Measurements from ENCODE around the gene KLF11. TPM values are rescaled to one million over a fixed set of nuclear protein-coding genes. Genes with fewer than 3 reads are reported as not detected.

Gene KLF11
- total RNA-seq, 2 donors from 2014 or later = 3.8 to 6.1 TPM

DNA sequence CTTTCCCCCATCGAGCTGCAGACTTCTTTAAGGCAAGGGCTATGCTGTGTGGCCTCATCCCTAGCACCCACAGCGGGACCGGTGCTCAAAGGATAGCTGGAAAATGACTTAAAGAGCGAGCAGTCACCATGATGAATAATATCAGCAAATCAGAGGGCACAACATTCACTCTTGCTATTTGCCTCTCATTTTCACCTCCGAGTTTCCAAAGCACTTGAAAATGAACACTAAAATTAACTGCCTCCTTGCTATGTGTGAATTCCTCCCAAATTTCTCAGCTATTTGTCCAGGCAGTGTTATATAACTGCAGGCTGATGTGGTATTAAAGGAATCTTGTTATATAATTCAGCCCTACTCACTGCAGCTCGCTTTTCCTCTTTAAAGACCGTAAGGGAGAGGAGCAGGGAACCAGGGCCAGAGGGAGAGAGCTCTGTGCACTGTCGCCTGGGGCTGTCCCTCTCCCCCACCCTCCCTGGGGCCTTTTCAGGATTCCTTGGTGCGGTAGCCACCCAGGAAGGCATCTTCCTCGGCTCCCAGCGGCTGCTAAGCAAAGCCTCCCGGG lies 35.4 kb downstream of the KLF11 start:
- Mint-ChIP-seq H3K27ac (peak overlapping the region in 1 of 2 donors; percentile 60), H3K9me3 (no peaks in the 10 kb centered on the region), H3K27me3 (peaks cover 44 to 74% of the 10 kb centered on the region in 2 donors), H3K4me3 (peak overlapping the region; percentile 77), H3K36me3 (no peaks in the 10 kb centered on the region), H3K4me1 (ENCODE audit: low read depth in 2 of 2) (peaks cover 5 to 19% of the 10 kb centered on the region in 2 donors)
- no peak for ATAC-seq
- no peak for DNase-seq (ENCODE audit: low spot score)

DNA sequence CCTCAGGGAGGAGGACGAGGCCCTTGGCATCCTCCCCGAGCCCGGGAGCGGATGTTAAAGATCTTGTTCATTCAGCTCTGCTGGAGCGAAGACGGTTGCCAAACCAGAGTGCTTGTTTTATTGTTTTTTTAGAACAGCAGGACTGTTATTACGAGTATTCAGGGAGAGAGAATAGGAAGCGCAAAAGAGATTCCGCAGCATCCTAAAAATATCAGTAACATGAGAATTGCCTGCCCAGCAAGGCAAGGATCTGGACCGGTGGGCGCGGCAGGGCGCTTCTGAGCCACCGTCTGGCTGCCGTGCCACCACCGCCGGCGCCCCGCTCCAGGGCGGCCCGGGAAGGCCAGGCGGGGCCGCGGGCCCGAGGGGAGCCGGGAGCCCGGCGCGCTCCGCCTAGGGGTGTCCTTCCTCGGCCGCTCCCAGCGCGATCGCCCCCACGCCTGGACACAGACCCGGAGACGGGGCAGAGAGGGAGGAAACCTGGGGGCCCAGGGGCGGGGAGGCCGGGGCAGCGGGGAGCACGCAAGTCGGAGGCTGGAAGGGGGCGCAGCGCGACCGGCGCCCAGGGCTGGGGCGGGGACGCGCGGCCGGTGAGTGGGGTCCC lies 36.0 kb downstream of the KLF11 start:
- H3K4me3 Mint-ChIP-seq = peak overlapping the region; percentile 77
- H3K36me3 Mint-ChIP-seq = no peaks in the 10 kb centered on the region
- DNase-seq (ENCODE audit: low spot score) (no peak), ATAC-seq (peak; percentile 42 to 58)
- H3K4me1 Mint-ChIP-seq (ENCODE audit: low read depth in 2 of 2) = peaks cover 5 to 19% of the 10 kb centered on the region in 2 donors
- H3K27me3 Mint-ChIP-seq = peaks cover 43 to 75% of the 10 kb centered on the region in 2 donors
- H3K27ac Mint-ChIP-seq = peak overlapping the region in 1 of 2 donors; percentile 60
- no peaks in the 10 kb centered on the region for H3K9me3 Mint-ChIP-seq

DNA sequence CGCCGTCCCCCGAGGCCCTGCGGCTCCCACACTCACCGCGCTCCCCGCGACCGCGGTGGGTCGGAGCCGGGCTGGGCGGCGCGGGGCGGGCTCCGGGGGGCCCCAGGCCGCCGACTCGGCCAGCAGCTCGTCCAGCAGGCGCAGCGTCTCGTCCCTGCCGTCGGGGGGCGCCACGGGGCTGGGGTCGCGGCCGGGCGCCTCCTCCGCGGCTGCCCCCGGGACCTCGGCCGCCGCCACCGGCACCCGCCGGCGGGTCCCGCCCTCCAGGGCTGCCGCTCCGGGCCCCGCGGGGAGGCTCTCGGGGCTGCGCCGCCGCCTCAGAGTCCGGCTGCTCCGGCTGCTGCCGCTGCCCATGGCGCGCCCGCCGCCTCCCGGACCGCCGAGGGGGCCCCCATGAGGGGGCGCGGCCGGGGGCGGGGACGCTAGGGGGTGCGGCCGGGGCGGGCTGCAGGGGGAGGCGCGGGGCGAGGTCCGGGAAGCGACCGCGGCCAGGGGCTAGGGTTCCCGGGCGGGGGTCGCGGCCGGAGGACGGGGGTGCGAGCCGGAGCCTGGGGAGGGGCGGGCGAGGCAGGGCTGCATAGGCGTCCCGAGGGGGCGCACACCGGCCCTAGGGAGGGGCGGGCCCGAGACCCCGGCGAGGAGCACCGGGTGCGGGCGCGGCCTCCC lies 36.7 kb downstream of the KLF11 start, which contains the start of gene CYS1:
CYS1 (minus strand) TSS at position 542 of the 666 bp plus-strand sequence; CDS start at position 354, 188 bp downstream.
- Mint-ChIP-seq H3K36me3 (no peaks in the 10 kb centered on the region), H3K27me3 (peaks cover 45 to 78% of the 10 kb centered on the region in 2 donors), H3K4me1 (ENCODE audit: low read depth in 2 of 2) (peaks cover 5 to 19% of the 10 kb centered on the region in 2 donors), H3K4me3 (peak within 1 kb of the TSS; percentile 77), H3K9me3 (no peaks in the 10 kb centered on the region), H3K27ac (peak within 1 kb of the TSS in 1 of 2 donors; percentile 60)
- DNase-seq (ENCODE audit: low spot score) (no peak), ATAC-seq (peak; percentile 65 to 75)

- DNase-seq (ENCODE audit: low spot score) = no peak
- Mint-ChIP-seq H3K4me1 (ENCODE audit: low read depth in 2 of 2) (peaks cover 5 to 19% of the 10 kb centered on the region in 2 donors), H3K4me3 (peak overlapping the region; percentile 57), H3K27ac (peak overlapping the region in 1 of 2 donors; percentile 32), H3K36me3 (no peaks in the 10 kb centered on the region), H3K9me3 (no peaks in the 10 kb centered on the region), H3K27me3 (peaks cover 41 to 73% of the 10 kb centered on the region in 2 donors)
- peak; percentile 24 to 65 for ATAC-seq
These were observed 37.4 kb downstream of the KLF11 start for GRCh38 chr2:10080536-10081304.

DNA sequence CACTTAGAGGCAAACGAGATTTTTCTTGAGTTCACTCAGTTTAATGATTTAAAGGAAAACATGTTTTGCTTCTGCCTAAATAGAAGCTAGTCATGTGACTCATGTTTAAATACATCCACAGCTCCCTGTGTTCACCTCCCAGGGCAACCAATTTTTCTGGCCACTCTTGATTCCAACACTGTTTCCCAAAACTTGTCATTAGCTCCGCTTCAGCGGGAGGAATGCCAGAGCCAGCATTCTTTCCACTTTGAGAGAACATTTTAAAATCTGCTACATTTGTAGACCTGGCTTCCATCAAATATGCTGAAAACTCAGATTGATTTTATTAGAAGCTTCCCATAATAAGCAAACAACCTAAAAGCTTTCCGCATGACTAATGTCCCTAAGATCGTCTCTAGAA lies 39.7 kb downstream of the KLF11 start:
- H3K4me3 Mint-ChIP-seq = no peak overlapping the region
- ATAC-seq = no peak
- H3K36me3 Mint-ChIP-seq = no peaks in the 10 kb centered on the region
- DNase-seq (ENCODE audit: low spot score) = no peak
- H3K27me3 Mint-ChIP-seq = peaks cover 27 to 52% of the 10 kb centered on the region in 2 donors
- peaks cover 5 to 14% of the 10 kb centered on the region in 2 donors for H3K4me1 Mint-ChIP-seq (ENCODE audit: low read depth in 2 of 2)
- no peaks in the 10 kb centered on the region for H3K9me3 Mint-ChIP-seq
- no peak overlapping the region for H3K27ac Mint-ChIP-seq

DNA sequence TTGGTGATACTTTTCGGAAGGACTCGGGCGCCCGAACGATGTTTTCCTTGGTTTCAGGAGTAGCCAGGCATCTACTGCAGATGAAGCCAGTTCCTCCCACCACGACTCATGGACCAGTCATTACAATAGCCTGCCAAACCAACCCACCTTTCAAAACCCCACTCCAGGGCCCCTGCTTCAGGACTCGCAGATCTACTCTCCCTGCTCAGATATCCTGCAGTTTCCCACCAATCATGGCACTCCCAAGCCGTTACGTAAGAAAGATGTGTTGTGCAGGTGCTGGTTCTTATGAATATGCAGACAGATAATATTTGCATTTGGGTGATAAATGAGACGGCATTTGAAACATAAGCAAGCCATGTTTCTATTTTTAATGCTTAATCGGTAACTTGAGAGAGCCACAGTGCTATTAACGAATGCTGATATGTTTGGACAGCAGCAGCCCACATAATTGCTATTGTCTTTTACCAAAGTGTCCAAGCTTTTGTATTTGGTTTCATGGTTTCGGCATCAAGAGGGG lies 40.4 kb downstream of the KLF11 start:
- ATAC-seq (no peak), DNase-seq (ENCODE audit: low spot score) (no peak)
- H3K36me3 Mint-ChIP-seq = no peaks in the 10 kb centered on the region
- peaks cover 20 to 45% of the 10 kb centered on the region in 2 donors for H3K27me3 Mint-ChIP-seq
- no peaks in the 10 kb centered on the region for H3K9me3 Mint-ChIP-seq
- H3K4me1 Mint-ChIP-seq (ENCODE audit: low read depth in 2 of 2) = peaks cover 5 to 7% of the 10 kb centered on the region in 2 donors
- no peak overlapping the region for H3K4me3 Mint-ChIP-seq
- no peak overlapping the region for H3K27ac Mint-ChIP-seq

GRCh38 chr2:10084223-10084865 lies 41.0 kb downstream of the KLF11 start:
- Mint-ChIP-seq H3K4me1 (ENCODE audit: low read depth in 2 of 2) (peaks cover 3 to 5% of the 10 kb centered on the region in 2 donors), H3K4me3 (no peak overlapping the region), H3K27me3 (peaks cover 16 to 39% of the 10 kb centered on the region in 2 donors), H3K27ac (no peak overlapping the region), H3K36me3 (no peaks in the 10 kb centered on the region), H3K9me3 (no peaks in the 10 kb centered on the region)
- no peak for ATAC-seq
- DNase-seq (ENCODE audit: low spot score) = no peak

DNA sequence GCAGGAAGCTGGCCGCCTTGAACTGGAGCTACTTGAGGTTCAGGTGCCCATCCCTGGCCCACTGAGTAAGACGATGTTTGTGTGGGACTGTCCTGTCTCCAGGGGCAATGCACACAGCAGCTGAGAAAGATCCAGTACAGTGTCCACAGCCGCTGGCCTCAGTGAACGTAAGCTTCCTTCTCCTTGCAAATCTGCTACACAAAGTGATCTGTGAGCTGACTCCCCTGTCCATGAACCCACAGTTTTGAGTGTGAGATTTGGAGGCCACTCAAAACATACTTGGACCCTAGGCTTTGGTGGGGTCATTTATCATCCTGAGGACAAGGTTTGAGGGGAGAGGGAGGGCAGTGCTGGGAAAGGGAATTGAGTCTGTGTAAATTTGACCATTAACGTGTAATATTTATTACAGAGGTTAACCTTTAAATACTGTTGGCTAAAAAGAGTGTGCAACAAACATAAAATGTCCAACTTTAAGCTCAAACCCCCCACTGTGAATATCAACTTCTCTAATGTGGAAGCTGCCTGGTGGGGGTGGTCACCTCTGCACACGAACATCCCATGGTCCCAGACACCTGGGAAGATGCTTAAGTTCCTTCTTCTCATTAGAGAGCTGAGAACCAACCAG lies 41.8 kb downstream of the KLF11 start:
- Mint-ChIP-seq H3K9me3 (no peaks in the 10 kb centered on the region), H3K4me1 (ENCODE audit: low read depth in 2 of 2) (peaks cover 3 to 5% of the 10 kb centered on the region in 2 donors), H3K27ac (no peak overlapping the region), H3K4me3 (no peak overlapping the region), H3K36me3 (no peaks in the 10 kb centered on the region), H3K27me3 (peaks cover 16 to 39% of the 10 kb centered on the region in 2 donors)
- DNase-seq (ENCODE audit: low spot score) (no peak), ATAC-seq (no peak)

- no peak overlapping the region for H3K4me3 Mint-ChIP-seq
- no peaks in the 10 kb centered on the region for H3K9me3 Mint-ChIP-seq
- peaks cover 3 to 5% of the 10 kb centered on the region in 2 donors for H3K4me1 Mint-ChIP-seq (ENCODE audit: low read depth in 2 of 2)
- no peak for DNase-seq (ENCODE audit: low spot score)
- H3K27ac Mint-ChIP-seq = no peak overlapping the region
- H3K27me3 Mint-ChIP-seq = peaks cover 16 to 41% of the 10 kb centered on the region in 2 donors
- no peaks in the 10 kb centered on the region for H3K36me3 Mint-ChIP-seq
- no peak for ATAC-seq
These were observed 42.3 kb downstream of the KLF11 start for GRCh38 chr2:10085668-10086059.

DNA sequence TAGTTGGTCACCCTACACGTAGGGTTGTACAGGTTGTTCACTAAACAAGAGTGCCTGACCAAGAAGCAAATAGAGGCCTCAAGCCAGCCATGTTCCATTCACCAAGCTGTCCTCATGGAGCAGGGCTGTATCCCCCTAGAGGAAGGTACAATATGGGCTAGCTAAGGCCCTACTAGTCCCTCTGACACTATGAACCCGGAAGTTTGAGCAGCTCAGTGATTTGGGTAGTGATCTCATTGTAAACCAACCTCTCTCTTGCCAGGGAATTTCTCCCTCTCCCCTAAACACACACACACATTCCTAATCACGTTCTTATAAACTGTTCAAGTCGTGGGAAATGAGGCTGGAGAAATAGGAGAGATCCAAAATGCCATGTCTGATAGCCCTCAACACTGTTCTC lies 43.6 kb downstream of the KLF11 start:
- Mint-ChIP-seq H3K27ac (no peak overlapping the region), H3K4me3 (no peak overlapping the region), H3K9me3 (no peaks in the 10 kb centered on the region), H3K27me3 (peaks cover 18 to 36% of the 10 kb centered on the region in 2 donors), H3K4me1 (ENCODE audit: low read depth in 2 of 2) (peaks cover 3 to 6% of the 10 kb centered on the region in 2 donors), H3K36me3 (peaks cover 1% of the 10 kb centered on the region)
- no peak for DNase-seq (ENCODE audit: low spot score)
- no peak for ATAC-seq

DNA sequence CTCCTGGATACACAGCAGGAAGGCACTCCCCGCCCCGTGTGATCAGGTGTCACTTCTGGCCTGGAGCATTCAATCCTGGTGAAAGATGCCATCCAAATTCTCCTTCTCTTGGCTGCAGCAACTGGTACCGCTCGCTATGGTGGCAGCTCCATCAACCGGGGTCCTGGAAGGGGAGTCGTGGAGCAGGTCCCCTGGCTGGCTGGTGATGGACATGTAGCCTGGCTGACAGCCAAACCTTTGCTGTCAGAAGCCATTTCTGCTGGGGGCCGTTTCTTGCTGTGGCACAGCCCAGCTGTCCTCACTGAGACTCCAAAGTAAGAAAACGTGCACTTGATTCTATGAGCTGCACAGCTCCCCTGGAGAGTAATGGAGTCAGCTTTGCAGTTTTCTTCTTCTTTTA lies 44.0 kb downstream of the KLF11 start:
- Mint-ChIP-seq H3K27me3 (peaks cover 21 to 32% of the 10 kb centered on the region in 2 donors), H3K4me3 (no peak overlapping the region), H3K36me3 (peaks cover 5% of the 10 kb centered on the region), H3K27ac (no peak overlapping the region), H3K4me1 (ENCODE audit: low read depth in 2 of 2) (peaks cover 3 to 10% of the 10 kb centered on the region in 2 donors), H3K9me3 (no peaks in the 10 kb centered on the region)
- ATAC-seq = no peak
- DNase-seq (ENCODE audit: low spot score) = no peak

- Mint-ChIP-seq H3K9me3 (no peaks in the 10 kb centered on the region), H3K27ac (no peak overlapping the region)
- ATAC-seq = no peak
These were observed 46.3 kb downstream of the KLF11 start for GRCh38 chr2:10089565-10090190.

More at GRCh38 chr2:10089565-10090190, 46.3 kb downstream of the KLF11 start:
- peaks cover 14 to 18% of the 10 kb centered on the region in 2 donors for H3K27me3 Mint-ChIP-seq
- DNase-seq (ENCODE audit: low spot score) = no peak
- H3K4me1 Mint-ChIP-seq (ENCODE audit: low read depth in 2 of 2) = peaks cover 6 to 14% of the 10 kb centered on the region in 2 donors
- H3K4me3 Mint-ChIP-seq = no peak overlapping the region
- H3K36me3 Mint-ChIP-seq = peaks cover 7% of the 10 kb centered on the region

All from natural killer cell treated with Interleukin-12 subunit alpha and Interleukin-12 subunit beta and Interleukin-15 and Interleukin-18, amount 100 ng/mL, for 72 hours (primary cell).